ENCODE measurements around the gene ARFGAP3.

- TF ChIP-seq, protein P1, sequence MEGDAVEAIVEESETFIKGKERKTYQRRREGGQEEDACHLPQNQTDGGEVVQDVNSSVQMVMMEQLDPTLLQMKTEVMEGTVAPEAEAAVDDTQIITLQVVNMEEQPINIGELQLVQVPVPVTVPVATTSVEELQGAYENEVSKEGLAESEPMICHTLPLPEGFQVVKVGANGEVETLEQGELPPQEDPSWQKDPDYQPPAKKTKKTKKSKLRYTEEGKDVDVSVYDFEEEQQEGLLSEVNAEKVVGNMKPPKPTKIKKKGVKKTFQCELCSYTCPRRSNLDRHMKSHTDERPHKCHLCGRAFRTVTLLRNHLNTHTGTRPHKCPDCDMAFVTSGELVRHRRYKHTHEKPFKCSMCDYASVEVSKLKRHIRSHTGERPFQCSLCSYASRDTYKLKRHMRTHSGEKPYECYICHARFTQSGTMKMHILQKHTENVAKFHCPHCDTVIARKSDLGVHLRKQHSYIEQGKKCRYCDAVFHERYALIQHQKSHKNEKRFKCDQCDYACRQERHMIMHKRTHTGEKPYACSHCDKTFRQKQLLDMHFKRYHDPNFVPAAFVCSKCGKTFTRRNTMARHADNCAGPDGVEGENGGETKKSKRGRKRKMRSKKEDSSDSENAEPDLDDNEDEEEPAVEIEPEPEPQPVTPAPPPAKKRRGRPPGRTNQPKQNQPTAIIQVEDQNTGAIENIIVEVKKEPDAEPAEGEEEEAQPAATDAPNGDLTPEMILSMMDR (conservative IDR thresholded peaks at IDR 0.05; ENCODE audit: low read depth in 2 of 2) = no peak
- no peak for TF ChIP-seq REST (IDR thresholded peaks at IDR 0.05; ENCODE audit: unreplicated experiment)
- TF ChIP-seq POLR2AphosphoS5 (IDR thresholded peaks at IDR 0.05; ENCODE audit: low read depth) = no peak
- TF ChIP-seq EZH2 (IDR thresholded peaks at IDR 0.05; ENCODE audit: low read depth, unreplicated experiment) = no peak
- no peak for TF ChIP-seq EZH2phosphoT487 (IDR thresholded peaks at IDR 0.05; ENCODE audit: unreplicated experiment)
- no peak for TF ChIP-seq NANOG (IDR thresholded peaks at IDR 0.05; ENCODE audit: borderline replicate concordance)
- TF ChIP-seq ZNF462 (CRISPR knock-in tag; IDR thresholded peaks at IDR 0.05) = no peak
- no peak for TF ChIP-seq ZNF114 (CRISPR knock-in tag; IDR thresholded peaks at IDR 0.05)
- no peak for TF ChIP-seq JUNB (IDR thresholded peaks at IDR 0.05; ENCODE audit: unreplicated experiment)
Observed at GRCh38 chr22:42805998-42806830, 50.9 kb downstream of the ARFGAP3 start.

Data from GM23338 (cell line).